Brain microvascular endothelial cell (primary cell): ENCODE results near the gene TMIE.
"Not testable (repeated sequence)": the region's sequence is repeated elsewhere in the genome, so short reads cannot be mapped to it uniquely, and the experiment has no call there.

Experiments
- DNase-seq: peaks from one replicate; pipeline ENCODE4 v3.0.0-alpha.2; 2020
- H3K27ac ChIP-seq: fragments of 250-450 bp; sonication (Bioruptor Pico); 2 replicates; pipeline ENCODE4 v1.5.1; 2020; ENCODE audit warnings: mild to moderate bottlenecking, moderate library complexity
- H3K27me3 ChIP-seq: fragments of 250-450 bp; sonication (Bioruptor Pico); replicated peaks from 2 replicates; pipeline ENCODE4 v1.5.1; 2020; ENCODE audit warnings: mild to moderate bottlenecking
- H3K36me3 ChIP-seq: fragments of 250-450 bp; sonication (Bioruptor Pico); replicated peaks from 2 replicates; pipeline ENCODE4 v1.5.1; 2020; ENCODE audit warnings: mild to moderate bottlenecking
- H3K4me3 ChIP-seq: 2 replicates; pipeline ENCODE4 v1.5.1; 2011; ENCODE audit warnings: low read depth, mild to moderate bottlenecking, control low read depth, low read length, moderate library complexity
- in situ Hi-C: cut with HindIII; loops from 2 replicates; pipeline ENCODE4 v1.10.0; 2017; ENCODE audit warnings: low sequenced_read_pairs, low pct_ligation_motif_present
- TF ChIP-seq, protein P1 (sequence below): IDR thresholded peaks from 2 replicates; pipeline ENCODE4 v1.5.1; 2011; ENCODE audit warnings: low read depth, mild to moderate bottlenecking, moderate library complexity, low read length, control low read depth, inconsistent platforms; ENCODE audit errors: missing control alignments

Gene TMIE

DNA sequence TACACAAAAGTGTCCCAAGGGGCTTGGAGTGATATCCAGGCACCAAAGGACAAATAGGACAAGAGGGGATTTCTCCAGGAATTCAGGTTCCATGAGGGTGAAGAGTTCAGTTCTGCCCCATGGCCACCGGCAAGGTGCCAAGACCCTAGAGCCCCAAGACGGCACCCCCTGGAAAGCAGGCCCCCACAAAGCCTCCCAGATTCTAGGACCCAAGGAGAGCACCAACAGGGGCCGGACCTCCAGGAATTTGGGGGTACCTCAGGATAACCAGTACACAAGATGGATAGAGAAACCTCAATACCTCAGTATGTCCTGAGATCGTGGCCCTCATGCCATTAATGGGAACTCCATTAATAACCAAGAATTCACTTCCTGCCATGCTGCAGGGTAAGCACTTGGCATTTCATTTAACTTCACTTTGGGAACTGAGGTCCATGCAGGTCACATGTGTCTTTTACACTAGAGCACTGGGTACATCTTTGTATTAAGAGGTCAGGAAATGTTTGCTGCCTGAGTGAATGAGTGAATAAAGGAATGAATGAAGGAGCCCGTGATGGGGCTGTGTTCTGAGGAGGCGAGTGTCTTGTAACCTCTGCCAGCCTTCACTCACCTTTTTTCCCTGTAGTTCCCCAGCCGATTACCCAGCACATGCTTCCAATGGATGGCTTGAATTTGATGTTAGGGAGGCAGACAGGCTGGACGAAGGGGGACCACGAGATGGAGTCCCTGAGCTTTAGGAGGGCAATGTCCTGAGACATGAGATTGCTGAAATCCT lies 32.0 kb downstream of the TMIE start:
- no peak overlapping the region for H3K27ac ChIP-seq
- DNase-seq: no peak
- TF ChIP-seq, protein P1, sequence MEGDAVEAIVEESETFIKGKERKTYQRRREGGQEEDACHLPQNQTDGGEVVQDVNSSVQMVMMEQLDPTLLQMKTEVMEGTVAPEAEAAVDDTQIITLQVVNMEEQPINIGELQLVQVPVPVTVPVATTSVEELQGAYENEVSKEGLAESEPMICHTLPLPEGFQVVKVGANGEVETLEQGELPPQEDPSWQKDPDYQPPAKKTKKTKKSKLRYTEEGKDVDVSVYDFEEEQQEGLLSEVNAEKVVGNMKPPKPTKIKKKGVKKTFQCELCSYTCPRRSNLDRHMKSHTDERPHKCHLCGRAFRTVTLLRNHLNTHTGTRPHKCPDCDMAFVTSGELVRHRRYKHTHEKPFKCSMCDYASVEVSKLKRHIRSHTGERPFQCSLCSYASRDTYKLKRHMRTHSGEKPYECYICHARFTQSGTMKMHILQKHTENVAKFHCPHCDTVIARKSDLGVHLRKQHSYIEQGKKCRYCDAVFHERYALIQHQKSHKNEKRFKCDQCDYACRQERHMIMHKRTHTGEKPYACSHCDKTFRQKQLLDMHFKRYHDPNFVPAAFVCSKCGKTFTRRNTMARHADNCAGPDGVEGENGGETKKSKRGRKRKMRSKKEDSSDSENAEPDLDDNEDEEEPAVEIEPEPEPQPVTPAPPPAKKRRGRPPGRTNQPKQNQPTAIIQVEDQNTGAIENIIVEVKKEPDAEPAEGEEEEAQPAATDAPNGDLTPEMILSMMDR: peak; percentile 18
- no peak overlapping the region for H3K4me3 ChIP-seq
- peaks cover 6% of the 10 kb centered on the region for H3K27me3 ChIP-seq
- no peaks in the 10 kb centered on the region for H3K36me3 ChIP-seq
- in situ Hi-C loops: no loop called here

DNA sequence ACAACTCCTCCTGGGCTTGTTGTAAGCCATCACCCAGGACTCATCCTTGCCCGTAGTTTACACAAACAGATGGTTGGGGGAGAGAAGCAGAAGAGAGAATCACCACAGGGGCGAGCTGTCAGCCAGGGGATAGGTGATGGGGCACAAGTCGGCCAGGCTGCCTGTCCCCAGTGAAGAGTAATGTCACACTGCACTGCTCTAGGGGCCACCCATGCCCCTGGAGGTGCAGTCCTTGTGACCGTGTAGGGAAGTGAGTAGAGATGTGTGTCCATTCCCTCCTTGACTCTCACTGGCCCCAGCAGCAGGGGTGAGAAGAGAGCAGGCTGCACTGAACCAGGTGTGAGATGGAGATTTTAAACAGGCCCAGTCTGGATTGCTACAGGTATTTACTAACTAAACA lies 33.6 kb downstream of the TMIE start:
- H3K36me3 ChIP-seq: no peaks in the 10 kb centered on the region
- peaks cover 6% of the 10 kb centered on the region for H3K27me3 ChIP-seq
- H3K27ac ChIP-seq: no peak overlapping the region
- no peak for DNase-seq
- no peak overlapping the region for H3K4me3 ChIP-seq
- in situ Hi-C loops: no loop called here
- TF ChIP-seq, protein P1: no peak

DNA sequence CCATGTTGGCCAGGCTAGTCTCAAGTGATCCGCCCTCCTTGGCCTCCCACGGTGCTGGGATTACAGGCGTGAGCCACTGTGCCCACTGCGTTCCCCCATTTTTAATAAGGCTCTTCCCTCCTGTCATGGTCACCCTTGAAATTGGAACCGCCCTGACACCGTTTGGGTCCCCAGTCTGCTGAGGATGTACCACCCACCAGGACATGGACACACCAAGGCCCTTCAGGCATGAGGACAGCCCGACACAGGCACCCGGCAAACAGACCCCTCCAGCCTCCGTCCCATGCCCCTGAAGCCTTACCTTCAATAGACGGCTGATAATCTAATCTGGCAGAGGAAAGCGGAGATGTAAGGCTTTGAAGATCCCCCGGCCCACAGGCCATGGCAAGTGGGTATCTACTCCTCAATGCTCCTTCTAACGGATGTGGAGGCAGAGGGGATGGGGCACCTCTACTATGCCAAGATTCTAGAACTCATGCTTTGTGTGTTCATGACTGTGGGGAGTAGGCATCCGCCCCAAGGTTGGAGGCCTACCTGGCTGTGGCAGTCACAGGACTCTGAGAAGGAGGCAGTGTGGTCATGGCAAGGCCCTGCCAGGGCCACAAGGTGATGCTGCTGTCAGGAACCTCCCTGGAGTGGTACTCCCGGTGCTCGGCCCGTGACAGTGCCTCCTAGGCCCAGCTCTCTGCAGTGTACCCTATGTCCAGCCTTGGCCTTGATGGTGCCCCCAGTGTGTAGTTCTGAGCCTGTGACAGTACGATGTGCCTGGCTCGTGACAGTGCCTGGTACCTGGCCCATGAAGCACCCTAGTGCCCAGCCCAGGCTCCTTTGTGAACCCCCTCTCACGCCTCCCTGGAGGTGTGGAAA lies 35.0 kb downstream of the TMIE start:
- Histone ChIP-seq H3K27me3 (peaks cover 6% of the 10 kb centered on the region), H3K27ac (no peak overlapping the region), H3K4me3 (no peak overlapping the region), H3K36me3 (no peaks in the 10 kb centered on the region)
- TF ChIP-seq, protein P1: no peak
- DNase-seq: no peak
- in situ Hi-C loops: no loop called here

DNA sequence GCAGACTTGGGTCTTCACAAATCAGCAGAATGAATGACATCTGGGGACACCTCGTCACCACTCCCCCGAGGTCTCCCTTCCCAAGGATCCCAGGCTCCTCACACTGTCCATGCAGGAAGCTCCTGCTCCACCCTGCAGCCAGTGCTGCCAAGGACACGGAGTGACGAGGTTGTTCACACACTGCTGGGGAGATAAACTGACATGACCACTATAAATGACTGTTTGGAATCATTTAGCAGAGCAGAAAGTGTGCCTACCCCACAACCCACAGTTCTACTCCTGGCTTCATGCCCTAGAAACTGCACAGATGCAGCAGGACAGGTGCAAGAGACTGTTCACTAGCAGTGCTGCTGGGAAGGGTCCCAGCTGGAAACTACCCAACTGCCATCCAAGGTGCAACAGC lies 36.1 kb downstream of the TMIE start:
- Histone ChIP-seq H3K27me3 (no peaks in the 10 kb centered on the region), H3K27ac (no peak overlapping the region), H3K36me3 (no peaks in the 10 kb centered on the region), H3K4me3 (no peak overlapping the region)
- in situ Hi-C loops: no loop called here
- no peak for DNase-seq
- TF ChIP-seq, protein P1: no peak

DNA sequence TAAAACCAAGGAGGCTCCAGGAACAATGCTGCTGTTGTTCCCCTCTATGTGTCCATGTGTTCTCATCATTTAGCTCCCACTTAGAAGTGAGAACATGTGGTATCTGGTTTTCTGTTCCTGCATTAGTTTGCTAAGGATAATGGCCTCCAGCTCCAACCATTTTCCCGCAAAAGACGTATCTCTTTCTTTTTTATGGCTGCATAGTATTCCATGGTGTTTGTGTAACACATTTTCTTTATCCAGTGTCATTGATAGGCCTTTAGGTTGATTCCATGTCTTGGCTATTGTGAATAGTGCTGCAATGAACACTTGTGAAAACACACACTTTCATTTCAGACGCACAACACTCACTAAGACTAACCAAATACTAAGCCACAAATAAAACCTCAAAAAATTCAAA lies 38.4 kb downstream of the TMIE start:
- DNase-seq, H3K27ac ChIP-seq, H3K4me3 ChIP-seq, in situ Hi-C loops, H3K36me3 ChIP-seq, H3K27me3 ChIP-seq: not testable (repeated sequence)

DNA sequence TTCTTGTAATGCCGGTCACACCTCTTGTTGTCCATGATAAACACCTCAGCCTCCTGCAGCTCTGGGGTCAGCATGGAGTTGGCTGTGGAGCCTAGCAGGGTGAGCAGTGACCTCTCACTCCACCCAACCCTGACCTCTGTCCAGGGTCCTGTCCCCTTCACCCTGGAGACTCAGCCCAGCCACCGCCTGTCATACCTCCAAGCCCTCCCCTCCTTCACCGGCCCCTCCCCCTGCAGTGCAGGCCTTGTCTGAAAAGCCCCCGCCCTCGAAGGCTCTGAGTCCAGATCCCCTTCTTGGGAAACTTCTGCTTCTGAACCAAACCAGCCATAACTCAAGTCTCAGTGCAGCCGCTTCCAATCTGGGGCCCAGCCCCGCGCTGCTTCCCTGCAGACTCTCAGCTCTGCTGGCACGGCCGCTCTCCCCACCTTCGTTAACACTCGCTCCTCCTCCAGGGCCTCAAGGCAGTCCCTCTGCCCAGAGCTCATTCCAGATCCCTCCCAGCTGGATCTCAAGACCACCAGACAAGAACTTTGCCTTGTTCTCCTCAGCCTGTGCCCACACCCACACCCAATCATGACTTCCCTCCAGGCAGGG lies 41.9 kb downstream of the TMIE start:
- H3K4me3 ChIP-seq: no peak overlapping the region
- in situ Hi-C loops: no loop called here
- no peaks in the 10 kb centered on the region for H3K36me3 ChIP-seq
- no peak for DNase-seq
- TF ChIP-seq, protein P1: no peak
- H3K27me3 ChIP-seq: no peaks in the 10 kb centered on the region
- no peak overlapping the region for H3K27ac ChIP-seq
